ENCODE results near the gene SLC25A12. TPM values are rescaled to one million over a fixed set of nuclear protein-coding genes. Genes with fewer than 3 reads are reported as not detected.

Gene SLC25A12
- total RNA-seq, 1 donor from 2014 or later, result 13.9 TPM

GRCh38 chr2:171754254-171754939, 139.6 kb downstream of the SLC25A12 start:
- Mint-ChIP-seq H3K4me3 (ENCODE audit: low read depth) (no peak overlapping the region), H3K27ac (no peak overlapping the region)

GRCh38 chr2:171747371-171747770, 146.7 kb downstream of the SLC25A12 start:
- peaks cover 18% of the 10 kb centered on the region for H3K36me3 Mint-ChIP-seq (ENCODE audit: insufficient read depth)
- H3K9me3 Mint-ChIP-seq (ENCODE audit: low read depth), result no peaks in the 10 kb centered on the region

More at GRCh38 chr2:171754254-171754939, 139.6 kb downstream of the SLC25A12 start:
- H3K36me3 Mint-ChIP-seq (ENCODE audit: insufficient read depth), result peaks cover 34% of the 10 kb centered on the region
- no peaks in the 10 kb centered on the region for H3K4me1 Mint-ChIP-seq (ENCODE audit: low read depth)
- TF ChIP-seq, protein P1, sequence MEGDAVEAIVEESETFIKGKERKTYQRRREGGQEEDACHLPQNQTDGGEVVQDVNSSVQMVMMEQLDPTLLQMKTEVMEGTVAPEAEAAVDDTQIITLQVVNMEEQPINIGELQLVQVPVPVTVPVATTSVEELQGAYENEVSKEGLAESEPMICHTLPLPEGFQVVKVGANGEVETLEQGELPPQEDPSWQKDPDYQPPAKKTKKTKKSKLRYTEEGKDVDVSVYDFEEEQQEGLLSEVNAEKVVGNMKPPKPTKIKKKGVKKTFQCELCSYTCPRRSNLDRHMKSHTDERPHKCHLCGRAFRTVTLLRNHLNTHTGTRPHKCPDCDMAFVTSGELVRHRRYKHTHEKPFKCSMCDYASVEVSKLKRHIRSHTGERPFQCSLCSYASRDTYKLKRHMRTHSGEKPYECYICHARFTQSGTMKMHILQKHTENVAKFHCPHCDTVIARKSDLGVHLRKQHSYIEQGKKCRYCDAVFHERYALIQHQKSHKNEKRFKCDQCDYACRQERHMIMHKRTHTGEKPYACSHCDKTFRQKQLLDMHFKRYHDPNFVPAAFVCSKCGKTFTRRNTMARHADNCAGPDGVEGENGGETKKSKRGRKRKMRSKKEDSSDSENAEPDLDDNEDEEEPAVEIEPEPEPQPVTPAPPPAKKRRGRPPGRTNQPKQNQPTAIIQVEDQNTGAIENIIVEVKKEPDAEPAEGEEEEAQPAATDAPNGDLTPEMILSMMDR (IDR thresholded peaks at IDR 0.05; ENCODE audit: unreplicated experiment), result no peak
- no peaks in the 10 kb centered on the region for H3K27me3 Mint-ChIP-seq
- no peaks in the 10 kb centered on the region for H3K9me3 Mint-ChIP-seq (ENCODE audit: low read depth)
- DNase-seq (ENCODE audit: low spot score, unreplicated experiment), result no peak

DNA sequence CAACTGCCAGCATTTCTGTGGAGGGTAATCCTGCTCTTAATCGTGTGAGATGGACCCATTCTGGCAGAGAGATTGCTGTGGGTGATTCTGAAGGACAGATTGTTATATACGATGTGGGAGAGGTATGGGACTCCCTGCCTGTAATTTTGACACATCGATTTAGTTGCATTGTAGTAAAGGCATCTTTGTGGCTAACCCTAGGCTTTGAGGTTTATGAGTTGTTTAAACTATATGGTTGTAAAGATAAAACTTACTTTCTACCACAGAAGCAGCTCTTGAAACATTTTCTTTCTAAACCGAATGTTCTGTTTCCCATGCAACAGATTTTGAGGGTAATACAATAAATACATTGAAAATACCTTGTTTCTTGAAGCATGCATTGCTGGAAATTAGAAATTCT, 148.2 kb downstream of the SLC25A12 start:
- DNase-seq (ENCODE audit: low spot score, unreplicated experiment), result no peak
- TF ChIP-seq, protein P1 (IDR thresholded peaks at IDR 0.05; ENCODE audit: unreplicated experiment), result no peak
- Mint-ChIP-seq H3K4me1 (ENCODE audit: low read depth) (no peaks in the 10 kb centered on the region), H3K9me3 (ENCODE audit: low read depth) (no peaks in the 10 kb centered on the region), H3K4me3 (ENCODE audit: low read depth) (no peak overlapping the region), H3K27me3 (no peaks in the 10 kb centered on the region), H3K27ac (no peak overlapping the region), H3K36me3 (ENCODE audit: insufficient read depth) (peaks cover 25% of the 10 kb centered on the region)

More at GRCh38 chr2:171747371-171747770, 146.7 kb downstream of the SLC25A12 start:
- TF ChIP-seq, protein P1 (IDR thresholded peaks at IDR 0.05; ENCODE audit: unreplicated experiment), result no peak
- H3K4me1 Mint-ChIP-seq (ENCODE audit: low read depth), result no peaks in the 10 kb centered on the region
- no peaks in the 10 kb centered on the region for H3K27me3 Mint-ChIP-seq
- no peak overlapping the region for H3K27ac Mint-ChIP-seq
- H3K4me3 Mint-ChIP-seq (ENCODE audit: low read depth), result no peak overlapping the region
- no peak for DNase-seq (ENCODE audit: low spot score, unreplicated experiment)

- Mint-ChIP-seq H3K4me3 (ENCODE audit: low read depth) (no peak overlapping the region), H3K27ac (no peak overlapping the region), H3K27me3 (no peaks in the 10 kb centered on the region), H3K4me1 (ENCODE audit: low read depth) (no peaks in the 10 kb centered on the region), H3K36me3 (ENCODE audit: insufficient read depth) (peaks cover 28% of the 10 kb centered on the region), H3K9me3 (ENCODE audit: low read depth) (no peaks in the 10 kb centered on the region)
- DNase-seq (ENCODE audit: low spot score, unreplicated experiment), result no peak
- TF ChIP-seq, protein P1 (IDR thresholded peaks at IDR 0.05; ENCODE audit: unreplicated experiment), result no peak
Observed at GRCh38 chr2:171745141-171745540, 148.9 kb downstream of the SLC25A12 start.

DNA sequence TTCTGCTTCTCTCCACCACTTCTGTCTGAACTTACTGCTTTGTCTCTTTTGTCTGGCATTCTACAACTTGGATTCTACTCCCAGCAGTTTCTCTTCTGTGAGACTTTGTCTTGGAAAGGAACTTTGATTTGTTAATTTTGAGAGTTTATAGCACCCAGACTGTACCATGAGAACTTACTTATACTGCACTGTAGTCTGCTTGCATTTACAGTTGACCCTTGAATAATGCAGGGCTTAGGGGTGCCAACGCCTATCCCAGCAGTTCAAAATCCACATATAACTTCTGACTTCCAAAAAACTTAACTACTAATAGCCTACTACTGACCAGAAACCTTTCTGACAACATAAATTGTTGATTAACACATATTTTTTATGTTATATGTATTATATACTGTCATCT, 151.3 kb downstream of the SLC25A12 start:
- H3K4me3 Mint-ChIP-seq (ENCODE audit: low read depth), result no peak overlapping the region
- TF ChIP-seq, protein P1 (IDR thresholded peaks at IDR 0.05; ENCODE audit: unreplicated experiment), result no peak
- no peak overlapping the region for H3K27ac Mint-ChIP-seq
- H3K4me1 Mint-ChIP-seq (ENCODE audit: low read depth), result no peaks in the 10 kb centered on the region
- H3K9me3 Mint-ChIP-seq (ENCODE audit: low read depth), result no peaks in the 10 kb centered on the region
- H3K27me3 Mint-ChIP-seq, result no peaks in the 10 kb centered on the region
- DNase-seq (ENCODE audit: low spot score, unreplicated experiment), result no peak
- peaks cover 31% of the 10 kb centered on the region for H3K36me3 Mint-ChIP-seq (ENCODE audit: insufficient read depth)

Measured in progenitor cell of endocrine pancreas (in vitro differentiated cells).